Thoracic aorta endothelial cell (primary cell): ENCODE data around the gene DGCR8. TPM values are rescaled to one million over a fixed set of nuclear protein-coding genes. Genes with fewer than 3 reads are reported as not detected.

Source experiments
- small RNA-seq: library from RNA; depleted of rRNA; stranded (forward); fragments of <200 nt; gene quantifications from one replicate; pipeline ENCODE3, GENCODE V24; 2012
- total RNA-seq: library from RNA; depleted of rRNA; stranded (reverse); fragments of >200 nt; gene quantifications from 2 replicates; pipeline ENCODE4 v1.2.3, GENCODE V29; 2012

The DGCR8 gene
- 36.3 and 44.8 TPM in 2 replicates for total RNA-seq

DNA sequence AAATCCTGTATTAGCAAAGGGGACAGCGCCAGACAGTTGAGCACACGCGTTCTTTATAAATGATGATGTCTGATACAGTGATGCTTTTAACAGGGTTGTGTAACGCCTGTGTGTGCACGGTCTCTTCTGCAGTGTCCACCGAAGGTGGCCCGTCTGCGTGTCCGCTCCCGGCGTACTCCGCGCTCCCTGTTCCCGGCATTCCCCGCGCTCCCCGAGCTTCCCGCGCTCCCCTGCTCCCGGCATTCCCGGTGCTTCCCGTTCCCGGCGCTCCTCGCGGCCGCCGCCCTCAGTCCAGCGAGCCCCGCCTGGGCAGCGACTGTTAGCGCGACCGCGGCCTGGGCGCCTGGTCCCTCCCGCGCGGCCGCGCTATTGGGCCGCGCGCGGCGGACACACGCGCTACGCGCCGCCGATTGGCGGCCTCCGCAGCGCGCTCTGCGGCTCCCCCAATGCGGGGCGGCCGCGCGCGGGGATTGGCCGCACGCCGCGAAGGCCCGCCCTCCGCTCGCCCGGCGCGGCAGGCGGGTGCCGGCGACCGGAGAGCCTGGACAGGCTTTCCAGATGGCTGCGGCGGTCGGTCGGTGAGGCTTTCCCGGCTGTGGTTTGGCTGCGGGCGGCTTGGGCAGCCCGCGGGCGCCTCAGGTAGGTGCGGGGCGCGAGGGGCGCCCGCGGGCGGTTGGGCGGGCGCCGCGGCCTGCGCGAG lies at the start of gene DGCR8:
TSS of gene DGCR8 (plus strand) at position 497 of the 700 bp plus-strand sequence. CDS start 5,723 bp downstream, outside the sequence.

DNA sequence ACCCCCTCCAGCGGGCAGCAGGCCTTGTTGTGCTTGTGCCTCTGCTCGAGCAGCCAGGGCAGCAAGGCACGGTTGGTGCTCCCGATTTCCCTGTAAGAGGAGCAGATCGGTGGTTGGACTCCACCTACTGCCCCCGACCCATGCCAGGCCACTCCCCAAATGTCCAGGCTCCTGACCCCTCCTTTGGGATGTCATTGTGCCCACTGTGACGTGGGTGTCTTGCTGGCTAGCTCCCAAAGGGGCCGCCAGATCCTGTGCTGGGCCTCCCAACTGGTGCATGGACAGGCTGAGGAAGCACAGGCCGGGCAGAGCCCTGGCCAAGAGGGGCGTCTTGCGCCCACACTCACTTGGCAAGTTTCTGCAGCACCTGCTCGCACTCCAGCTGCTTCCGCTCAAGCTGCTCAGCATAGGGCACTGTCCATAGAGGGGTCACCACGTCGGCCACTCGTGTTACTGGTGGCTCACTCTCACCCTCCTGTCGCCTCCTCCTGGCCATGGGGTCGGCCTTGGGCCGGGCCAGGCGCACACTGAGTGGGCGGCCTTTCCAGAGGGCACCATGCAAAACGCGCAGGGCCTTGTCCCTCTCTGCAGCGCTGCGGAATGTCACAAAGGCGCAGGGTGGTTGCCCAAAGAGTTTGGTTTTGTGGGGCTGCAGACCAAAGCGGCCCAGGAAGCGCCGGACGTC lies 35.8 kb downstream of the DGCR8 start, which contains the start of gene RANBP1:
TSS of gene RANBP1 (plus strand) at position 414 of the 685 bp plus-strand sequence. CDS start at position 495, 81 bp downstream.

DNA sequence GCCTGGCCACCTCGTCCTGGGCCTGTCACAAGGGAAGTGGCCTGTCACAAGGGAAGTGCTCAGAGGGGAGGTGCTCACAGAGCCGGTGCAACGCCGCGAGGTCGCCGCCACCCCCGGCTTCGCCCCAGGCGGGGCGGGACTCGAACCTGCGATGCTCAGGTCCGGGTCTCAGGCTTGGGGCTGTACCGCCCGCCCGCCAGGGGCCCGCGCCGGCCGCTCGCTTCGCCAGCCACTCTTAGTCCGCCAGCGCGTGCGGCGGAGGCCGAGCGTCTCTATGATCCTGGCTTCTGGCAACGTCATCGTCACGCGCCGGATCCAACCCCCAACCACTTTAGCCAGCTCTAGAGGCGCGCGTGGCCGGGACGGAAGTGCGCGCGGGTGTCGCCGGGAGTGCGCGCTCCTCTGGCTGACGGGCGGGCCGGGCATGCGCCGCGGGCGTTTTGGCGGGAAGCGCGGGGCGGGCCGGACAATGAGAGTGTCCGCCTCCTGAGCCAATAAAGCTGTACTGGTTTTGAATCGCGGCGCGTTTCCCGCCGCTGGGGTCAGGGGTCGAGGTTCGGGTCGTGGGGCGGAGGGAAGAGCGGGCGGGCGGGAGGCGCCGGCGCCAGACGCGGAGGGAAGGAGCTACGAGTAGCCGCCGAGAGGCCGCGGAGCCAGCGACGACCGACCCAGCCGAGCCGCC lies 37.1 kb downstream of the DGCR8 start, which contains the start of gene TRMT2A:
TSS of gene TRMT2A (minus strand) at position 276 of the 682 bp plus-strand sequence. CDS start 320 bp downstream, outside the sequence.

DNA sequence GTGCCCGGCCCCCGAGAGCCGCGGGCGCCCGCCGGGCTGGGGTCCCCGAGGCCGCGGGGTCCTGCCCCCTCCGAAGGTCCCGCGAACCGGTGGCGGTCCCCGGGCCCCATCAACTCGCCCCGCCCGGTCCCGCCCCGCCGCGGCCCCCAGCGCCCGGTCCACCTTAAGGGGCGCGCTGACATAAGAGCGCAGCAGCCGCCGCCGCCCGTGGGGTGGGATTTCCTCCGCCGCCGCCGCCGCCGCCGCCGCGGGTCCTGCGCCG lies 51.5 kb downstream of the DGCR8 start, which contains the start of gene ZDHHC8:
TSS of gene ZDHHC8 (plus strand) at position 208 of the 262 bp plus-strand sequence. CDS start 144 bp downstream, outside the sequence.

DNA sequence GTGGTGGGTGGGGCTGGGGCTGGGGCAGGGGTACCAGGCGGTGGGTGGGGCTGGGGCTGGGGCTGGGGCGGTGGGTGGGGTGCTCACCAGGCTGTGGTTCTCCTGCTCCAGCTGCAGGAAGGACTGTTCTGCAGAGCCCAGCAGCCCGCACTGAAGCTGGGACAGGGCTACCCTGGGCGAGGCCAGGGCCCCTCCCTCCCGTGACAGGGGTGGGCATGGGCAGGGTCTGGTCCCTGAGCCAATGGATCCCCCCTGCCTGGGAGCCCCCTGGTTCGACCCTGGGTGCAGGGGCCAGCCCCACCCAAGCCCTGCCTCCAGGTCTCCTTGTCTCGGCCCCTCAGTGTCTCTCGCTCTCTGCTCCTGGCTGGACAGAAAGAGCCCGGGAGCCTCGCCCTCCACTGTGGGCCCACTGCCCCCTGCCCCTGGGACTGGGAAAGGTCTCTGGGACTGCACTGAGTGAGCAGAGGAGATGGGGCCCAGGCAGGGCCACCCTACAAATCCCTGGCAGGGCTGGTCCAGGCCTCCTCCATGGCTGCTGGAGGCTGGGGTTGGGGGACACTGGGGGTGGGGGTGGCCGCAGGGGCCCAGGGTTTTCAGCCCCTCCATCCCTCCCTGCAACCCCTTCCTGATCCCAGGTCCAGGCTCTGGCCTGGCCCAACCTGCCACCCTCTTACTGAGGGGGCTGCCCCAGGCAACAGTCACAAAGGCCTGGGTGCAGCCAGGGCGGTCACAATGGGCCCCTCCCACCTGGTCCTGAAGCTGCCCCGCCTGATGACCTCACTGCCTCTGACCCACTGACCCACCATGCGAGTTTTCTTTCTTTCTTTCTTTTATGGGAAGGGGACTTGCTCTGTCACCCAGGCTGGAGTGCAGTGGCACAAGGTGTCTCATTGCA lies 70.6 kb downstream of the DGCR8 start, which contains the start of gene CCDC188:
TSS of gene CCDC188 (minus strand) at position 675 of the 895 bp plus-strand sequence. CDS start at position 606, 69 bp downstream.

Small RNAs within 50 kb of the gene (small RNA-seq; reads per million reads assigned to genes)
- gene MIR185 = 110 reads per million, percentile 98 among the genes with 10 or more reads in this experiment
- gene MIR6816 = not detected
- gene RF00017 = not detected
- gene RF00599 = not detected

Other genes starting within 250 kb of the DGCR8 start
- 5.5 and 8.6 TPM in 2 replicates for gene GNB1L, start 225.4 kb upstream of the DGCR8 start, total RNA-seq
- gene RTL10, start 225.4 kb upstream of the DGCR8 start, total RNA-seq = 21.8 and 31.1 TPM in 2 replicates
- 122 and 155 TPM in 2 replicates for gene COMT, start 138.5 kb upstream of the DGCR8 start, total RNA-seq
- 44.1 and 67.6 TPM in 2 replicates for gene TXNRD2, start 138.4 kb upstream of the DGCR8 start, total RNA-seq
- 40.2 and 44.3 TPM in 2 replicates for gene ARVCF, start 63.4 kb upstream of the DGCR8 start, total RNA-seq
- gene TANGO2, start 59.1 kb upstream of the DGCR8 start, total RNA-seq = 32.3 and 35.0 TPM in 2 replicates
- gene RANBP1, start 35.9 kb downstream of the DGCR8 start, total RNA-seq = 358 and 382 TPM in 2 replicates
- gene TRMT2A, start 37.0 kb downstream of the DGCR8 start, total RNA-seq = 33.4 and 38.6 TPM in 2 replicates
- 29.4 and 32.4 TPM in 2 replicates for gene ZDHHC8, start 51.6 kb downstream of the DGCR8 start, total RNA-seq
- 6.9 and 7.0 TPM in 2 replicates for gene CCDC188, start 70.8 kb downstream of the DGCR8 start, total RNA-seq
- 0.27 and 1.1 TPM in 2 replicates for gene RTN4R, start 188.1 kb downstream of the DGCR8 start, total RNA-seq
- gene DGCR6L, start 239.8 kb downstream of the DGCR8 start, total RNA-seq = 33.4 and 34.7 TPM in 2 replicates